Keratinocyte (primary cell): Measurements from ENCODE around the gene ETV4.

Source experiments
- CTCF ChIP-seq, 3 experiments: IDR thresholded peaks in 1 of 3; conservative IDR thresholded peaks in 1 of 3; optimal IDR thresholded peaks in 1 of 3; 2 replicates in 2 of 3; 3 replicates in 1 of 3; pipeline versions ENCODE3 to v1.5.1; 2011; ENCODE audit warnings: low read length in 3 of 3, mild to moderate bottlenecking in 3 of 3, moderate library complexity in 2 of 3, control low read depth in 1 of 3, inconsistent platforms in 1 of 3; ENCODE audit not compliant: insufficient read depth in 2 of 3; ENCODE audit errors: extremely low read depth in 1 of 3
- EZH2 ChIP-seq: IDR thresholded peaks from one replicate; pipeline ENCODE4 v1.6.1; 2012; ENCODE audit warnings: inconsistent platforms, mild to moderate bottlenecking, low read length, moderate library complexity

- TF ChIP-seq CTCF (optimal IDR thresholded peaks at IDR 0.05 in 1 of 3, IDR thresholded peaks at IDR 0.05 in 1 of 3, conservative IDR thresholded peaks at IDR 0.05 in 1 of 3; ENCODE audit: extremely low read depth in 1 of 3, insufficient read depth in 2 of 3, low read length in 3 of 3) = no peak
- no peak for TF ChIP-seq EZH2
Measured at GRCh38 chr17:43528319-43528987, 17.7 kb downstream of the ETV4 start.
